D721Med (cell line): ENCODE measurements around the gene TEX261.

Source experiments
- DNase-seq: peaks from one replicate; pipeline ENCODE4 v3.0.0; 2011; ENCODE audit warnings: low spot score; ENCODE audit not compliant: insufficient read length
- FAIRE-seq: peaks from 2 replicates; lab custom pipeline; 2011; peaks lifted over from hg19 to GRCh38; lab: Jason Lieb, UNC
- TF ChIP-seq, protein P1 (sequence below): IDR thresholded peaks from 2 replicates; pipeline ENCODE4 v1.5.1; 2012; ENCODE audit warnings: mild to moderate bottlenecking, control low read depth; ENCODE audit not compliant: insufficient read depth; ENCODE audit errors: missing control alignments

Gene TEX261

DNA sequence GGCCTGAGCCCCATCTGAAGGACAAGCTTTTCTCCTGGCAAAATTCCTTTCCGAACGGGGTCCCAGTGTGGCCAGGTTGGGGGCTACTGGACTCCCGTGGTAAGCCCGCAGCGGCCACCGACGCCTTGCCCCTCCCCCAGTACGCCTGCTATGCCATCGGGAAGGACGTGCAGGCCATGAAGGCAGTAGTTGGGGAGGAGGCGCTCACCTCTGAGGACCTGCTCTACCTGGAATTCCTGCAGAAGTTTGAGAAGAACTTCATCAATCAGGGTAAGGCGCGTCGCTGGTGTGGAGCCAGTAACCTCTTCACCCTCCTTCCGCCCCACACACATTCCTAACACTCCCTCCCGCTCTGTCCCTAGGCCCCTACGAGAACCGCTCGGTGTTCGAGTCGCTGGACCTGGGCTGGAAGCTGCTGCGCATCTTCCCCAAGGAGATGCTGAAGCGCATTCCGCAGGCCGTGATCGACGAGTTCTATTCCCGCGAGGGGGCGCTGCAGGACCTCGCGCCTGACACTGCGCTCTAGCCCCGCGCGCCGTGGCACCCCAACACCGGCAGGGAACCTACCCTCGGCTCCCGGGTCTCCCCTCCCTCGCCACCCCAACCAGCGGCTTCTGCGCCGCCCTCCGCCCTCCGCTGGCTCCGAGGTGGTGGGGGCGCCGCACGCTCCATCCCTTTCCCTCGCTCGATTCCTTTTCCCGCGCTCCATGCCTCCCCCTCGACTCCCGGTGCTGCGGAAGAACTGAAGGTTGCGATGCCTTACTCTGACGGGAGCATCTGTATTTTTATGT lies 29.9 kb downstream of the TEX261 start:
- peak; percentile 86 for DNase-seq
- no peak for FAIRE-seq
- TF ChIP-seq, protein P1, sequence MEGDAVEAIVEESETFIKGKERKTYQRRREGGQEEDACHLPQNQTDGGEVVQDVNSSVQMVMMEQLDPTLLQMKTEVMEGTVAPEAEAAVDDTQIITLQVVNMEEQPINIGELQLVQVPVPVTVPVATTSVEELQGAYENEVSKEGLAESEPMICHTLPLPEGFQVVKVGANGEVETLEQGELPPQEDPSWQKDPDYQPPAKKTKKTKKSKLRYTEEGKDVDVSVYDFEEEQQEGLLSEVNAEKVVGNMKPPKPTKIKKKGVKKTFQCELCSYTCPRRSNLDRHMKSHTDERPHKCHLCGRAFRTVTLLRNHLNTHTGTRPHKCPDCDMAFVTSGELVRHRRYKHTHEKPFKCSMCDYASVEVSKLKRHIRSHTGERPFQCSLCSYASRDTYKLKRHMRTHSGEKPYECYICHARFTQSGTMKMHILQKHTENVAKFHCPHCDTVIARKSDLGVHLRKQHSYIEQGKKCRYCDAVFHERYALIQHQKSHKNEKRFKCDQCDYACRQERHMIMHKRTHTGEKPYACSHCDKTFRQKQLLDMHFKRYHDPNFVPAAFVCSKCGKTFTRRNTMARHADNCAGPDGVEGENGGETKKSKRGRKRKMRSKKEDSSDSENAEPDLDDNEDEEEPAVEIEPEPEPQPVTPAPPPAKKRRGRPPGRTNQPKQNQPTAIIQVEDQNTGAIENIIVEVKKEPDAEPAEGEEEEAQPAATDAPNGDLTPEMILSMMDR, result peak; percentile 64

GRCh38 chr2:70964133-70964532 lies 30.5 kb downstream of the TEX261 start:
- FAIRE-seq, result no peak
- no peak for DNase-seq
- TF ChIP-seq, protein P1, result no peak

DNA sequence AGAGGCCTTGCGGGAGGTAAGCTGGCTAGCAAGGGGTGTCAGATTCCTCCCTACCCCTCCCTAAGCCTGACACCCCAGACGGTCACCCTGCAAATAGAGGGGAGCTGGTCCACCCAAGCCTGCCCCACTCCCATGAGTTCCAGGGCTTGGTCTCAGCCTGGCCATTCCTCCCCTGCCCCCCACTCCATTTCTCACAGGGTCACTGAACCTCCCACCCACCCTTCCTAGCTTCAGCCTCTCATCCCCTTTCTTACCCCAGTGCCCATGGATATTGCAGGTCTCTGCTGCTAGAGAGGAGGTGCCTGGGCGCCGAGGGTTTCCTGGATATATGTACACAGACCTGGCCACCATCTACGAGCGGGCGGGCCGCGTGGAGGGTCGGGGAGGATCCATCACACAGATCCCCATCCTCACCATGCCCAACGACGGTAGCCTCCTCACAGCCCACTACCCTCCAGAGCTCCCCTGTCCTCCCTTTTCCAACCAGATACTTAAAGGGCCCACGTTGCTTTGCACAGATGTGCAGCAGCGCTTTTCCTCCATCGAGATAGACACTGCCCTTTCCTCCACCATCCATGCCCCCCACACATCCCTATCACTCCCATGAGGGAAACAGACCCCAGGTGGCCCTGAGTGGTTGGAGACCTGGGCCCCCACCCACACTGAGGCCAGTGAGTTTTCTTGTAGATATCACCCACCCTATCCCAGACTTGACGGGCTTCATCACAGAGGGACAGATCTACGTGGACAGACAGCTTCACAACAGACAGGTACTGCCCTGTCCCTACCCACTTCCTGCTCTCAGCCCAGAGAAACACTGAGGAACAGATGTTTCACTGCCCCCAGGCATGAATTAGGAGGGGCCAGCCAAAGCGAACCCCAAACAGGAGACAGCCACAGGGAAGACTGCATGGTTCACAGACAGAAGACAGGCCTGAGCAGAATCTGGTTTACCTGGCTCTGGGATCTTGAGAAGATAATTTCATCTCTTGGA lies 31.5 kb downstream of the TEX261 start:
- no peak for DNase-seq
- FAIRE-seq, result no peak
- TF ChIP-seq, protein P1, result no peak

GRCh38 chr2:70962211-70962884 lies 32.3 kb downstream of the TEX261 start:
- DNase-seq (no peak), FAIRE-seq (no peak)
- TF ChIP-seq, protein P1, result no peak

- DNase-seq, result no peak
- FAIRE-seq, result no peak
- TF ChIP-seq, protein P1, result no peak
Observed at GRCh38 chr2:70961648-70961994, 33.1 kb downstream of the TEX261 start.

DNA sequence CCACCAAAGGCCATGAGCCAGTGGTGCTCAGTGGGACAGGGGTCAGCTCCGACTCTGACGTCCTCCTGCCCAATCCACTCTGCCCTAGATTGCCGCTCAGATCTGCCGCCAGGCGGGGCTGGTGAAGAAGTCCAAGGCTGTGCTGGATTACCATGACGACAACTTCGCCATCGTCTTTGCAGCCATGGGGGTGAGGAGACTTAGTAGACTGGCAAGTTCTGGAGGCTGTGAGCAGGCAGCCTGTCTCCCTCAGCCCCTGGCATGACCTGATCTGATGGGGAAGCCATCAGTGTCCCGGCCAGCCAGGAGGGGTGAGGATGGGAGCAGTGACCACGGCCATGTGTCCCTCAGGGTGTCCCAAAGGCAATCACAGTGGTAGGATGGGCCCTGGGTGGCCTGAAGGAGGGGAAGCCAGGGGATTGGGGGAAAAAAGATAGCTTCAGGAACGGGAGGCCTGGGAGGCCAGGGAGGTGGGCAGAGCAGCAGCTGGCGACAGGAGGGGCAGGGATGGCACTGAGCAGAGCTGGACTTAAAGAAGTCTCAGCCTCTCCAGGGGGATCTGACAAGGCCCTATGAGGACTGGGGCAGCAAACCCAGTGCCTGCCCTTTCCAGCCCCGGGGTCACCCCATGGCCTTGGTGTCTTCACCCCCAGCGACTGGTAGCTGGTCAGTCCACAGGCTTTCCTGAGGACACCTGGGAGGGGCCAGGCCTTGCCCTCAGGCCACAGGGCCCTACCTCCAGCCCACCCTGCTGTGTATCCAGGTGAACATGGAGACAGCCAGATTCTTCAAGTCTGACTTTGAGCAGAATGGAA lies 33.6 kb downstream of the TEX261 start:
- no peak for FAIRE-seq
- TF ChIP-seq, protein P1, result no peak
- DNase-seq, result no peak
